GM19035 (cell line): ENCODE results near the gene AK3.
"Not testable (repeated sequence)": the region's sequence is repeated elsewhere in the genome, so short reads cannot be mapped to it uniquely, and the experiment has no call there.

Source experiments
- ATAC-seq: cut with Tn5 transposase; IDR thresholded peaks from one replicate; pipeline ENCODE4 v1.9.1; 2021; ENCODE audit not compliant: unreplicated experiment

The AK3 gene

DNA sequence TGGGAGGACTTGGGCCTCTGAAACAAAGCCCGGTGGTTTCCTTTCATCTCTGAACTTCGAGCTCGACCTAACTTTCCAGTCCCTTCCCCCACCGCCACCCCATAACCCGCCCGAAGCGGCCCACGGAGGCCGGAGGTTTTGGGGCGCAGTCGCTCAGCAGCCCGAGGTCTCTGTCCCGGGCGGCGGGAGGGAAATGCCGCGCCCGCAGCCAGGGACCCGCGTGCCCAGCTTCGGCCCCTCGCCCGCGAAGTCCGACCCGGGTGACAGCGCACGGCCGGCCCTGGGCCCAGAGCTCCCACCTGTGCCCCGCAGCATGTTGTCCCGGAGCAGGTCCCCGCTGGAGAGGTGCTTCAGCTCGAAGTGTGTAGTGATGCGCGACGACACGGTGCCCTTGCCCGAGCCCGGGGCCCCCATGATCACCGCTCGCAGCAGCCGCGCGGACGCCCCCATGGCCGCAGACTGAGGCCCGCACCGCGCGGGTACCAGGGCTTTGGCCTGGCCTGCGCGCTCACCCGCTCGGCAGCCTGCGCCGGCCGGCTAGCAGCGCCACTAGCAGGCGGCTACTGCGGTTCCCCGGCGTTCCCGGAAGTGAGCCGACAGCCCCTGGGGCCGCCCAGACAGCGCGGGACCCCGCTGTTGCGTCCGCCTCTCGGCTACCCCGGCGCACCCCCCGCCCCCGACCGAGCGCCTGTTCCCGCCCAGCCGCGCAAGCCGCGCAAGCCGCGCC lies at the start of gene AK3:
AK3 (minus strand) TSS at position 565 of the 727 bp plus-strand sequence; CDS start at position 450, 115 bp downstream.
- ATAC-seq: peak; percentile 85

- no peak for ATAC-seq
Measured at GRCh38 chr9:4788703-4789102, 47.7 kb upstream of the AK3 start.

GRCh38 chr9:4787876-4788275 lies 46.9 kb upstream of the AK3 start:
- ATAC-seq: no peak

- ATAC-seq: no peak
Measured at GRCh38 chr9:4786599-4786998, 45.6 kb upstream of the AK3 start.

DNA sequence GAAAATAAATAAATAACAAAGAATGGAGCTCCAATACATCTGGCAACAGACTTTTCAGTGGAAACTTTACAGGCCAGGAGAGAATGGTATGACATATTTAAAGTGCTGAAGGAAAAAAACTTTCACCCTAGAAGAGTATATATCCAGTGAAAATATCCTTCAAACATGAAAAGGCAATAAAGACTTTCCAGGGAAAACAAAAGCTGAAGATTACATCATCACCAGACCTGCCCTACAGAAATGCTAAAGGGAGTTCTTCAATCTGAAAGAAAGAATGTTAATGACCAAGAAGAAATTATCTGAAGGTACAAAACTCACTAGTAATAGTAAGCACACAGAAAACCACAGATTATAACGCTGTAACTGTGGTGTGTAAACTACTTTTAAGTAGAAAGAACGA lies 43.4 kb upstream of the AK3 start:
- ATAC-seq: no peak

- ATAC-seq: not testable (repeated sequence)
Measured at GRCh38 chr9:4783191-4783590, 42.2 kb upstream of the AK3 start.

- no peak for ATAC-seq
Measured at GRCh38 chr9:4781408-4781807, 40.4 kb upstream of the AK3 start.

DNA sequence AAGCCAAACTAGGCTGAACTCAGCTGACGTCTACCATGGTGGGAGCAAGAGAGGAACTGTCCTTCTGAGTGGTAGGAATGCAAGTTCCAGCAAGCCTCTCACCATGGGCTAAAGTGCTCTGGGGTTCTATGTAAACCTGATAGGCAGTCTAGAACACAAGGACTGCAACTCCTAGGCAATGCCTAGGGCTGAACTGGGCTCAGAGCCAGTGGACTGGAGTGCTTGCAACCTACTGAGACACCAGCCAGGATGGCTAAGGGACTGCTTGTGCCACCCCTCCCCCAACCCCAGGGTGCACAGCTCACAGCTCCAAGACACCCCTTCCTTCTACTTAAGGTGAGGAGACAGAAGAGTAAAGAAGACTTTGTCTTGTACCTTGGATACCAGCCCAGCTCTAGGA lies 39.6 kb upstream of the AK3 start:
- no peak for ATAC-seq

DNA sequence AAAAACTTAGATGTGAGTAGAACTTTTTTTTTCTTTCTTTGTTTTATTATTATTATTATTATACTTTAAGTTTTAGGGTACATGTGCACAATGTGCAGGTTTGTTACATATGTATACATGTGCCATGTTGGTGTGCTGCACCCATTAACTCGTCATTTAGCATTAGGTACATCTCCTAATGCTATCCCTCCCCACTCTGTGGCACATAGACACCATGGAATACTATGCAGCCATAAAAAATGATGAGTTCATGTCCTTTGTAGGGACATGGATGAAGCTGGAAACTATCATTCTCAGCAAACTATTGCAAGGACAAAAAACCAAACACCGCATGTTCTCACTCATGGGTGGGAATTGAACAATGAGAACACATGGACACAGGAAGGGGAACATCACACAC lies 34.0 kb upstream of the AK3 start:
- ATAC-seq: not testable (repeated sequence)

GRCh38 chr9:4774209-4774608 lies 33.2 kb upstream of the AK3 start:
- ATAC-seq: no peak

DNA sequence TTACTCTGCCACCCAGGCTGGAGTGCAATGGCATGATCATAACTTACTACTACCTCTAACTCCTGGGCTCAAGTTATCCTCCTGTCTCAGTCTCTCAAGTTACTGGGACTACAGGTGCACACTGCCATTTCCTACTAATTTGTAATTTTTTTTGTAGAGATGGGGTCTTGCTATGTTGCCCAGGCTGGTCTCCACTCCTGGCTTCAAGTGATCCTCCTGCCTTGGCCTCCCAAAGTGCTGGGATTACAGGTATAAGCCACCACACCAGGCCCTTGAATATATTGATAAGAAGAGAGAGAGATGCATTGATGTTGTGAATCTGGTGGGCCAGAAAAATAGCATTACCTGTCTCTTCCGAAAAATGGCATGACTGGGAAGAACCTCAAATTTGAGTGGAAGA lies 30.8 kb upstream of the AK3 start:
- no peak for ATAC-seq

DNA sequence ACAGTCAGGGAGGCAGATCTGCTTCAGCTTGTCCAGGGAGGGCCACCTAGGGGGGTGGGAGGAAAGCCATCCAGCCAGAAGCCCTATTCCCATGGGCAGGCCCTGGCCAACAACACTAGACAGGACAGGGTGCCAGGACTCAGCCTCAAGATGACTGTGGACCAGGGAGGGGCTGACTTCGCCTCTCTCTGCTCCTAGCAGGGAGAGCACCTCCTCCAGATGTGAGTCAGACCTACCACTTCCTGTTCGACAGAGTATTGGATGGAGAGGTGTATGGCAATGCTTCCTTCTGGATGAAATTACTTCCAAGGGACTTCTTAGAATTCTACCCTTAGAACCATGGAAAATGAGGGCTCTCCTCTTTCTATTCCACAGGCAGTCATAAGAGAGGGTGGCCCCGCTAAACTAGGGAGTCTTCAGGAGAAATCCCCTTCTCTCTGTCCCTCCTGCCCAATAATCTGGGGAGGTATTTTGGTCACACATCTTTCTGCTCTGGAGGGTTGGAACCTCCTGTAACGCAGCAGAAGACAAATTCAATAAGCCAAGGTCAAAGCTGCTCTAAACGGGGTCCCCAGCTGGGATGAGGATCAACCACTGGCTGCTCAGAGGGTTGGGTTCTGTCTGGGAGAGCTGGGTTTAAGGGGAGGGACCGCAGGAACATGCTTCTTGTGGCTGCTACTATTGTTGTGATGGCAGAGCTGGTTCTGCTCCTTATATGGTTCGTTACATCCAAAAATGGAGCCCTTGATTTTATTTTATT lies 28.5 kb upstream of the AK3 start:
- ATAC-seq: no peak

- ATAC-seq: no peak
Measured at GRCh38 chr9:4768681-4769080, 27.7 kb upstream of the AK3 start.

GRCh38 chr9:4764033-4764432 lies 23.0 kb upstream of the AK3 start:
- ATAC-seq: no peak

- peak; percentile 13 for ATAC-seq
Measured at GRCh38 chr9:4762886-4763541, 22.0 kb upstream of the AK3 start.

DNA sequence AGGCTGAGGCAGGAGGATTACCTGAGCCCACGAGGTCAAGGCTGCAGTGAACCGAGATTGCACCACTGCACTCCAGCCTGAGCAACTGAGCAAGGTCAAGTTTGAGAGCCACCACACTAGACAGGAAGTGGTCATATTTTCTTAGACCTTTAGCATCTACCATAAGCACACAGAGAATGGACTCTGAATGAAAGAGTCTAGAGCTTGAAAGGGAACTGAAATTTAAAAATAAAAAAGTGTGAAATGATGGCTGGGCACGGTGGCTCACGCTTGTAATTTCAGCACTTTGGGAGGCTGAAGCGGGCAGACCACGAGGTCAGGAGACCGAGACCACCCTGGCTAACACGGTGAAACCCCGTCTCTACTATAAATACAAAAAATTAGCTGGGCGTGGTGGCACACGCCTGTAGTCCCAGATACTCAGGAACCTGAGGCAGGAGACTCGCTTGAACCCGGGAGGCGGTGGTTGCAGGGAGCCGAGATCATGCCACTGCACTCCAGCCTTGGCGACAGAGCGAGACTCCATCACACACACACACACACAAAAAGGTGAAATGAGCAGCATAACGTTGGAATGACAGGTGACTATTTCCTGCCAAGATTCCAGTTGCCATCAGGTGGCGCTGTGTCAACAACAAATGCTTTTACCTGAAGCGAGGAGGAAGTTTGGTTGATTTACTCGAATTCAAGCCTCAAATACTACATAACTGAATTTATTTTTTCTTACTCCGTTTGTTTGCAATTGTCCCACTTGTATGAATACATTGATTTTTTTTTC lies 21.3 kb upstream of the AK3 start:
- peak; percentile 87 for ATAC-seq

DNA sequence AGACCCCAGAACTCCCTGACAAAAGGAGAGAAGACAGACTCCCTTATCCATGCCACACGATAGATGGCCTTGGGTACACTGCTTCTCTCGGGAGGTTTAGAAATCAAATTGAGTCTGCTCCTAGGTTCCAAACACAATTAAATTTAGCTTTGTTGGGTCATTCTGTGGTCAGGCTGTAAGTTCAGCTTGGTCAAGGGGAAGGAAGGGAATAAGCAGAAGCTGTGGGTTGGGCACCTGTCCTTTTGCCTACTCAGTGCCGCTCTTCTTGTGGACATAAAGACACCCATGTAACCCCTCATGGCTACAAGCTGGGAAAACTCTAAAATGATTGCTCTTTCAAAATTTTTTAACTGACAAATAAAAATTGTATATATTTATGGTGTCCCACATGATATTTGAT lies 19.1 kb upstream of the AK3 start:
- no peak for ATAC-seq

- no peak for ATAC-seq
Measured at GRCh38 chr9:4756420-4756819, 15.4 kb upstream of the AK3 start.

- ATAC-seq: no peak
Measured at GRCh38 chr9:4755026-4755609, 14.1 kb upstream of the AK3 start.

DNA sequence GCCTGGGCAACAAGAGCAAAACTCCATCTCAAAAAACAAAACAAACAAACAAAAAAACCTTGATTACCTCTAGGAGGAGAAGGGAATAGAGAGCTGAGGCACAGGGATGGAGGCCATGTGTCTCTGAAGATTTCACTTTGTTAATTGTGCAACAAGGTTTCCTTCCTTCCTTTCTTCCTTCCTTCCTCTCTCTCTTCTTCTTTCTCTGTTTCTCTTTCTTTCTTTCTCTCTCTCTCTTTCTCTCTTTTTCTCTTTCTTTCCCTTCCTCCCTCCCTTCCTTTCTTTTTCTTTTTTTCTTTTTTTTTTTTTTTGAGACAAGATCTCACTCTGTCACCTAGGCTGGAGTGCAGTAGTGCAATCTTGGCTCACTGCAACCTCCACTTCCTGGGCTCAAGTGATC lies 13.5 kb upstream of the AK3 start:
- not testable (repeated sequence) for ATAC-seq
